ENCODE data around the gene METRNL. TPM values are rescaled to one million over a fixed set of nuclear protein-coding genes. Genes with fewer than 3 reads are reported as not detected.

METRNL gene
- total RNA-seq, 1 donor from 2014 or later = 63.8 TPM

DNA sequence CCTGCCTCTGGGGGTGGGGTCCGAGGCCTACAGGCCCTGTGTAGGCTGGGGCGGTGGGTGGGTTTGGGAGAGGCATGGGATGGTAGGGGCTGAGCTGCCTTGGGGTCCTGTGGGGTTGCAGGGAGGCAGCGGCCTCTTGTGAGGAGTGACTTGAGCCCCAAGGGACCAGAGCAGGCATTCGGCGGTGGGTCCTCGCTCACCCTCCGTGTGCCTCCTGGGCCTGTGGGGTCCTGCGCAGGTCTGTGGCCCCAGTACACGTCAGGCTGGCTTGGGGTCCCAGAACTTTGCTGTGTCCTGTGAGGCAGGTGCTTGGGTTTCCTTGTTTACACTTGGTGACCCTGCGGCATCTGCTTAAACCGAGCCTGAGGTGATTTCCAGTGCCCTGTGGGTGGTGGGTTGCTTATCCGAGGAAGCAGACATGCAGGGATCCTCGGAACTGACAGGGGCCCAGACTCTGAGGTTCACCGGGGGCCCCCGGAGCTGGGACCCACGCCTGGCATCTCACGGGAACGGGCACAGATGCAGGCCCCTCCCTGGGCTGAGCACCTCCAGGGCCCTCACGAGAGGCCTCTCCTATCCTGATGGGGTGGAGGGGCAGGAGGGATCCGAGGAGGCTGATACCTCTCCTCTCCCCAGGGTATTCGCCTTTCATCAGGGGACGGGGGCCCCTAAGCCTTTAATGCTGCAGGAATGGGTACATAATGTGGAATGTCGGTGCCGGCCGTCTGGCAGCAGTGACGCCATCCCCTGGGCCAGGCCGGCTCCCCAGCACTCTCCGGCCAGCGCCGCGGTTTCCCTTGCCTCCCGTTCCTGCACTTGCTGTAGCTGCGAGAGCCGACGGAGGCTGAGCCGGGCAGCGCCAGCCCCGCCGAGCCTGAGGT is 7.7 kb downstream of the METRNL start:
- Mint-ChIP-seq H3K4me1 (ENCODE audit: low read depth) (peaks cover 53% of the 10 kb centered on the region), H3K9me3 (ENCODE audit: low read depth) (no peaks in the 10 kb centered on the region), H3K27me3 (ENCODE audit: low read depth) (no peaks in the 10 kb centered on the region), H3K27ac (ENCODE audit: unreplicated experiment) (no peak overlapping the region), H3K36me3 (ENCODE audit: low read depth) (peaks cover 8% of the 10 kb centered on the region), H3K4me3 (ENCODE audit: unreplicated experiment) (no peak overlapping the region)
- no peak for DNase-seq (ENCODE audit: low spot score)
- TF ChIP-seq, protein P1, sequence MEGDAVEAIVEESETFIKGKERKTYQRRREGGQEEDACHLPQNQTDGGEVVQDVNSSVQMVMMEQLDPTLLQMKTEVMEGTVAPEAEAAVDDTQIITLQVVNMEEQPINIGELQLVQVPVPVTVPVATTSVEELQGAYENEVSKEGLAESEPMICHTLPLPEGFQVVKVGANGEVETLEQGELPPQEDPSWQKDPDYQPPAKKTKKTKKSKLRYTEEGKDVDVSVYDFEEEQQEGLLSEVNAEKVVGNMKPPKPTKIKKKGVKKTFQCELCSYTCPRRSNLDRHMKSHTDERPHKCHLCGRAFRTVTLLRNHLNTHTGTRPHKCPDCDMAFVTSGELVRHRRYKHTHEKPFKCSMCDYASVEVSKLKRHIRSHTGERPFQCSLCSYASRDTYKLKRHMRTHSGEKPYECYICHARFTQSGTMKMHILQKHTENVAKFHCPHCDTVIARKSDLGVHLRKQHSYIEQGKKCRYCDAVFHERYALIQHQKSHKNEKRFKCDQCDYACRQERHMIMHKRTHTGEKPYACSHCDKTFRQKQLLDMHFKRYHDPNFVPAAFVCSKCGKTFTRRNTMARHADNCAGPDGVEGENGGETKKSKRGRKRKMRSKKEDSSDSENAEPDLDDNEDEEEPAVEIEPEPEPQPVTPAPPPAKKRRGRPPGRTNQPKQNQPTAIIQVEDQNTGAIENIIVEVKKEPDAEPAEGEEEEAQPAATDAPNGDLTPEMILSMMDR (IDR thresholded peaks at IDR 0.05) = no peak

DNA sequence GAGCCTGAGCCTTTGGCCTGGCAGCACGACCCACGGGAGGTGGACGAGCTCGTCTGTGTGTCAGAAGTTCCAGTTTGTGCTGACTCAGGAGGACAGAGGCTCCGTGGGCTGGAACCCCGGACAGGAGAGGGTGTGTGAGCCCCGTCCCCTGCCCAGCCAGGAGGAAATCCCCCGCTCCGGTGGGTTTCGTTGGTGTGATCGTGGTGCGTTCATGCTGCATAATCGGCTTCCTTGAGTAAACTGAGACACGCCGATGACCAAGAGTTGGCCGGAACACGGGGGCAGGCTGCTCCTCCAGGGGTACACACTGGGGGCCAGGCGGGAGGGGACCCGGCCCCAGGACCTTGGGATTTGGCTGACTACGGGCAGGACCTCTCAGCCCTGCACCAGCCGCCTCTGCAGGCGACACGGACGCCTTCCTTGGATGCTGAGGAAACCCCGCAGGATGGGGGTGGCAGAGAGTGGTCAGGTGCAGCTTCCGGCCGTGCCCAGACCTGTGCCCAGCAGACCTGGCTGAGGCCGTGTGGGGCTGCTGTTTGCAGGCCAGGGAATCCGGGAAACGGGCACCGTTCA is 8.5 kb downstream of the METRNL start:
- H3K4me3 Mint-ChIP-seq (ENCODE audit: unreplicated experiment) = no peak overlapping the region
- H3K9me3 Mint-ChIP-seq (ENCODE audit: low read depth) = no peaks in the 10 kb centered on the region
- no peaks in the 10 kb centered on the region for H3K27me3 Mint-ChIP-seq (ENCODE audit: low read depth)
- H3K36me3 Mint-ChIP-seq (ENCODE audit: low read depth) = peaks cover 8% of the 10 kb centered on the region
- peaks cover 45% of the 10 kb centered on the region for H3K4me1 Mint-ChIP-seq (ENCODE audit: low read depth)
- DNase-seq (ENCODE audit: low spot score) = no peak
- TF ChIP-seq, protein P1 (IDR thresholded peaks at IDR 0.05) = no peak
- H3K27ac Mint-ChIP-seq (ENCODE audit: unreplicated experiment) = no peak overlapping the region

DNA sequence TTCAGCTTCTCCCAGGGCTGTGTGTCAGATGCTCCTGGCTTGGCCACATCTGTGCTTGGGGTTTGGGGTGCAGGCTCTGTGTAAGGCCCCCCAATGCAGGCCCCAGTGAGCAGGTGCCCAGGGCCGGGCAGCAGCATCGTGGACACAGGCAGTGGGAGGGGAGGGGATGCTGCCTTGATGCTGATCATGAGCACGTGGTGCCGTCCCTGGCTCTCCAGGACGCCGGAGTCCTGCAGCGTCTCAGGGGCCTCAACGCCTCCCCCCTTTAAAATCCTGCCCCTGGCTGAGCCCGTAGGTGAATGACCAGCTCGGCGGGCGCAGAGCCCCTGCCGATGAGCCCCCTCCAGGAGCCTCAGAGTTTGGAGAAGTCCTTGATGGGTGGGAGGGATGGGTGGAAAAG is 9.0 kb downstream of the METRNL start:
- Mint-ChIP-seq H3K27me3 (ENCODE audit: low read depth) (no peaks in the 10 kb centered on the region), H3K9me3 (ENCODE audit: low read depth) (no peaks in the 10 kb centered on the region), H3K4me1 (ENCODE audit: low read depth) (peaks cover 40% of the 10 kb centered on the region), H3K36me3 (ENCODE audit: low read depth) (peaks cover 8% of the 10 kb centered on the region), H3K4me3 (ENCODE audit: unreplicated experiment) (no peak overlapping the region), H3K27ac (ENCODE audit: unreplicated experiment) (no peak overlapping the region)
- no peak for DNase-seq (ENCODE audit: low spot score)
- TF ChIP-seq, protein P1 (IDR thresholded peaks at IDR 0.05) = no peak

DNA sequence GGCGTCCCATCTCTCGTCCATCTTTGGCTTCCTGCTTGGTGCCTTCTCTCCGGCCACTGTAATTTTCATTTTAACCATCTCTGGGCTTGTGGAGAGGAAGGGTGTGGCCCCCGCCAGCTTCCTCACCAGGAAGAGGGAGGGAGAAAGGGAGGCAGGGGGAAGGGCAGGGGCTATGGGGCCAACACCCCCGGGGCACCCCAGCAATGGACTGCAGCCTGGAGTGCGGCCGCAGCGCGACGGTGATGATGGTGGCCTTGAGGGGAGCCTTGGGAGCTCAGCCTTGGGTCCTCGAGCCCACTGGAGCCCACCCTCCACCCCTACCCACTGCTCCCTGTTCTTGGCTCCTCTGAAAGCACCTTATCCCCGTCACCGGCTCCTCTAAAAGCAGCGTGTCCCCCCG is 9.5 kb downstream of the METRNL start:
- Mint-ChIP-seq H3K4me3 (ENCODE audit: unreplicated experiment) (no peak overlapping the region), H3K9me3 (ENCODE audit: low read depth) (no peaks in the 10 kb centered on the region), H3K4me1 (ENCODE audit: low read depth) (peaks cover 35% of the 10 kb centered on the region)

More for the DNA sequence above, 9.5 kb downstream of the METRNL start:
- no peak for DNase-seq (ENCODE audit: low spot score)
- no peak overlapping the region for H3K27ac Mint-ChIP-seq (ENCODE audit: unreplicated experiment)
- H3K27me3 Mint-ChIP-seq (ENCODE audit: low read depth) = no peaks in the 10 kb centered on the region
- peaks cover 10% of the 10 kb centered on the region for H3K36me3 Mint-ChIP-seq (ENCODE audit: low read depth)
- TF ChIP-seq, protein P1 (IDR thresholded peaks at IDR 0.05) = no peak

Measured in chondrocyte (in vitro differentiated cells).